C1 segment of cervical spinal cord (tissue), 14 donors: Measurements from ENCODE around the gene ARID1B.
A peak's percentile ranks its signal among the peaks of the same experiment; 100 is the strongest.

Source experiments
- DNase-seq, 14 donors: peaks; one replicate each; lab custom pipeline; 2025; lab: John Stamatoyannopoulos, UW

ARID1B gene

DNA sequence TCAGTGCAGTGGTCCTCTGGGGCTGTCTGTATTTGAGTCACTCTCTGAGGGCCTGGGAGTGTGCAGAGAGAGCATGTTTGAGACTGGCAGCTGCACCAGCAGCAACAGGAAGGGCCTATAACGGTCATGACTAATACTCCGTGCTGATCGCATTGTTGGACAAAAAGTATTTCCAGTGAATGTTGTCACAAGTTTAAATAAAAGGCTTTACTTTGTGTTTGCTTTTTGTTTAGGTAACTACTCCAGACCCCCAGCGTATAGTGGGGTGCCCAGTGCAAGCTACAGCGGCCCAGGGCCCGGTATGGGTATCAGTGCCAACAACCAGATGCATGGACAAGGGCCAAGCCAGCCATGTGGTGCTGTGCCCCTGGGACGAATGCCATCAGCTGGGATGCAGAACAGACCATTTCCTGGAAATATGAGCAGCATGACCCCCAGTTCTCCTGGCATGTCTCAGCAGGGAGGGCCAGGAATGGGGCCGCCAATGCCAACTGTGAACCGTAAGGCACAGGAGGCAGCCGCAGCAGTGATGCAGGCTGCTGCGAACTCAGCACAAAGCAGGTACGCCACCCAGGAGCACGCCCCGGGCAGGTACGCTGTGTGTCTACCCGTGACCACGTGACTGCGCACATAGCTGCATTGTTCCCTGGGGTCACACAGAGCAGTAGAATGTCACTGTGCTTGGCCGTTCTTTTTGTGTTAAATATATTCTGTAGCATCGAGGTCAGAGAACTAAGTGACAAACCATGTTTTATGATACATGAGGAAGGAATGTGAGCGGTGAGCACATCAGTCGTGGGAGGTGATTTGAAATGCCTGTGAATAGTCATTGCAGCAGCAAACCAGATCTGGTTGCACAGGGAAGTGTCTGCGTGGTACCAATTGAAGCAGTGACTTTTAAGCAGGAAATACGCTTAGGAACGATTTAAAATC, 371.5 kb downstream of the ARID1B start:
- peak in 12 of 14 donors; percentile 33 to 88 (median 58) for DNase-seq

DNA sequence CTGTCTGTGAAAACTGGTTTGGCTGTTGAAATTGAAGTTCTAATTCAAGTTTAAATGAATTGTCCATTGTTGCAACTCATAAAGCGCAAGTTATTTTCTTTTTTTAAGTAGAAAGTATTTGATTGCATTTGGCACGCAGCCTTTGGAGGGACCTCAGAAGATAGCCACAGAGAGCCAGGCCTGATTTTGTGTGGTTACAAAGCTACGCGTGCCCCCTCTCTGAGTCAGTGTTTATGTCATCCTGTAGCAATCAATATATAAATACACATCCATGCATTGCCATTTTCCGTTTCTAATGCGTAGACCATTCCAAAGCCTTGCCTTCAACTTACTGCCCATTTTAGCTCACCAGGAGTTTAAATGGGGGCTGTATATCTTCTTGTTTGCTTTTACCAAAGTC, 372.9 kb downstream of the ARID1B start:
- no peak for DNase-seq

DNA sequence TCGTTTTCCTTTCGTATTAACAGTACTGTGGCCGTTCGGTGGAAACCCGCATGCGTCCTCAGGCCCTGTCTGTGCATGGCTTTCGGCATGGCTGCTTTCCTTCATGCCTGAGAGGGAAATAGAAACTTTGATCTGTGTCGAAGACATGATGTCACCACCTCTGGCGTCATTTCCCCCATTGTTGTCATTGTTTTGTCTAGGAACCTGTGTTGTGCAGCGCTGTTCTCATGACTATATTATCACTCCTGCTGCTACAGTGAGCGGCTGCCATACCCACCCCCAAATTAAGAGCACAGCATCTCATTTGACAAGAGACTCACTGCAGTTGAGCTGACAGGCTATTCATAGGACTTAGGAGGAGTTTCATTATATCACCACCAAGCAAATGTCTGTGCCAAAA, 373.9 kb downstream of the ARID1B start:
- DNase-seq = no peak

DNA sequence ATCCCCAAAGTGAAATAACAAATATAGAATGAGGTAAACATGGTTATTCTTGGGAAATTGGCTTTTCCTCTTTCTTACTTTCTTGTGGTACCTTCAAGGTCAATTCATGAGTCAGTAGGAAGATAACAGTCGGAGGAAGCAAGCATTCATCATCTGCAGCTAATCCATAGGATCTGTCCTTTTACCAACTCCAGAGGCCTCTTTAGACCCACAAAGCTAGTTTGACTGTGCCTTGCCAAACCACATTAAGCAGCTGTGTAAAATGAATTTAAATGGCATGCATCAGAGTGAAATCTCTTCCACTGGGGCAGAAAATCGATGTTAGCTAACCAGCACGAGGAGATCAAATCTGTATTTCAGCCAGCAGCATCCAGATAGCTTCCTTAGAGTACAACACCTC, 374.8 kb downstream of the ARID1B start:
- no peak for DNase-seq

DNA sequence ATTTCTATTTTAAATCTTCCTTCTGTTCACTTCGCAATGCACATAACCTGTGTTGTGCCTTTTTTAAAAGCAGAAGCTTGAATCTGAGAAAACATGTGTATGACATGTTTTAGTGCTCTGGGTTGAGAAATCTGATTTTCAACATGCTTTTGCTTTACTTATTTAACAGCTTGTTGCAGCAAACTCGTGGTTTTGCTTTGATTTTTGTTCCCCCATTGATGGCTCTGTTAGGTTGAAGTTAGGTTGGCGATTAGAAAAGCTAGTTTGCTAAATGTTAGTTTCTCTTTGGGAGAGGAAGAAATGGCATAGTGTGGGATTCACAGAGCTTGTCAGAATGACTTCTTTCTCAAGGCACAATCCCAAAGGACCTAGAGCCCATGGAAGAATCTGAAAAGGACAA, 375.4 kb downstream of the ARID1B start:
- no peak for DNase-seq

DNA sequence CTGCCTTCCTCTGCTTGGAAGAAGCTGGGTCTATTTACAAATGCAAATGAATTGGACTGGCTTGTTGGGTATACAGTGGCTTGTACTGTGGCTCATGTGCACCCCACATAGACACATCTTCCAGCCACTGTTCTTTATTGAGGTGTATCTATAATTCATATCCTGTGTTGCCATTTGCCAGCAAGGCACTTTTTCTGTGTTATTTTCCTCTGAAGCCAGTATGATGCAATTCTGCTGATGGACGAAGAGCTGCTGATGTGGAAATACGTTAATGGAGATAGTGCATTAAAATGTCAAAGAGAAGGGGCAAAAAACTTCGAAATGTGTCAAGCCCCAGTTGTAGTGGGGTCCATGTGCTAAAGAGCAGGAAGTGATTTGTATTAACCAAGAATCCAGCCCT, 378.6 kb downstream of the ARID1B start:
- no peak for DNase-seq

DNA sequence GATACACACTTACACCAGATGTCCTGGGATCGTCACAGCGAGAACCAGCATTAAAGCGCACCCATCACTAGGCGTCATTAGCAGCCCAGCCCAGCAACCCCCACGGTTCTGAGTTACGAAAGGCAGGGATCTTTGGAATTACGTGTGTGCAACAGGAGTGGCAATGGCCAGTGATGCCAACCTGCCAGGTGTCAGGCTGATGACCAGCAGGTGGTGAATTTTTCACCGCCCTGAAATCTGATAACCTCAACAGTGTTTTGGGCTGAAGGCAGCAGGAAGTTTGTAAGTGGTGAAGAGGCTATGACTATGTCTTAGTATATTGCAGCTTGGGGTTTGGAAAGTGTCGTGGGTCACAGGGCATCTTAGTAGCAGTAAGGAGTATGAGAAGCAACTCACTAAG, 380.1 kb downstream of the ARID1B start:
- DNase-seq = no peak

DNA sequence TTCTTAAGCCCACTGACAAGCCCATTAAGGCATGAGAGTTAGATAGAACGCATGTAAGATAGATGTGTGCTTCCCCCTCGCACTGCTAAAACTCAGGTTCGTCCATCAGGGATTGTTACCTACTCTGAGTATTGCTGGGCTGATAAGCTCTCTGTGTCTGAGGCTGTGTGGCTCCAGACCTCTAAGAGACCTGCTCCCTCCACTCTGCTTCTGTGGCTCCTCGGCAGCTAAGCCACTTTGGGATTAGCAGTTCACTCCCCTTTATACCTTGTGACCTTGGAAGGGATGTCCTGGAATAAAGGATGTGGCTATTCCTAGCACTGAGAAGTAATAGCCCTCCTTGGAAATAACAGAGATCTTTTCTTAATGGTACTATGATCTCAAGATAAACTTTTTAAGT, 381.3 kb downstream of the ARID1B start:
- no peak for DNase-seq

DNA sequence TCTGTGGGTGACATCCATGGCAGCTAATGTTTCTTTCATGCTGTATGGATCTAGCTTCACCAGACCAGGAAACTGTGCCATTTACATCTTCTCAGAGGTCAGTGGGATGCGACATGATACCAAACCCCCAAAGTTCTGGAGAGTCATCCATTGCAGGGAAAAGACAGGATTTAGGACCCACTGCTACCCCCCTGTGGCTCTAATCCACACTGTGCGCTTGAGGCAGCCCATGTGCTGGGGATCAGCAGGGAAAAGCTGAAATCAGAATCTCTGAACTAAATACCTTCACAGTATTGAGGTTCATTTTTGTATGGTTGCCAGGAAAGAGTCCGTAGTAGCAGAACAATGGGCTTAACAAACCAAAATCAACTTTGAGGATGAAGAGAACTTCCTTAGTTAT, 381.7 kb downstream of the ARID1B start:
- no peak for DNase-seq

DNA sequence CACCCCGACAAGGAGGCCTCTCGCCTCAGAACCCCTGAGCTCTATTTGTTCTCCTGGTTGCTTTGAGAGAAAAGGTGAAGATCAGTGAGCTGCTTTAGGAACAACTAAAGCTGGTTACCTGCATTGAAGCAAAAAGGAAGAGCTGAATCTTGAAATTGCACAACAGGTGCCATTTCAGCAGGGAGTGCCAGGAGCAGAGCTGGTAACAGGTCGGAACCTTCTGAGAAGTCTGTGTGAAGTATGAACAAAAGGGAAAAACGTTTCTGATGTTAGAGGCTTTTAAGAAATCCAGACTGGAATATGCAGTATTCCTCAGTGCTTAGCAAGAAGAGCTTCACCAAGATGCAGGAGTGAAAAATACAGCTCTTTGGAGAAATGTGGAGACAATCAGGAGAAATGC, 382.2 kb downstream of the ARID1B start:
- no peak for DNase-seq

DNA sequence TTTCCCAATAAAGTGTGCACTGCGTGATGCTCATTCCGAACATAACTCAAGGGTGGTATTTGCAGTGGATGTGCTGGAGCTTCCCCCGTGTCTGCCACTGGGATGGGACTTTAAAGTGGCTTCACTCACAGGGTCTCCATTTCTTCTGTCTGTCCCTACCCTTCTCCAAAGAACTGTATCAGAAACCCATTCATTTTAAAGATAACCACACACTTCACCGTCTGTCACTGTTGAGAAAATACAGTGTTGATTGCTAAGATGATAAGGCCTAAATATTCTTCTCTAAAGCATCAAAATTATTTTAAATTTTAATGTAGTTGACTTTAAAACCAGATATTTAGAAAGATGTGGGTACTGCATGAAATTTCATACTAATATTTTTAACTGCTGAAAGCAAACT, 384.7 kb downstream of the ARID1B start:
- no peak for DNase-seq

DNA sequence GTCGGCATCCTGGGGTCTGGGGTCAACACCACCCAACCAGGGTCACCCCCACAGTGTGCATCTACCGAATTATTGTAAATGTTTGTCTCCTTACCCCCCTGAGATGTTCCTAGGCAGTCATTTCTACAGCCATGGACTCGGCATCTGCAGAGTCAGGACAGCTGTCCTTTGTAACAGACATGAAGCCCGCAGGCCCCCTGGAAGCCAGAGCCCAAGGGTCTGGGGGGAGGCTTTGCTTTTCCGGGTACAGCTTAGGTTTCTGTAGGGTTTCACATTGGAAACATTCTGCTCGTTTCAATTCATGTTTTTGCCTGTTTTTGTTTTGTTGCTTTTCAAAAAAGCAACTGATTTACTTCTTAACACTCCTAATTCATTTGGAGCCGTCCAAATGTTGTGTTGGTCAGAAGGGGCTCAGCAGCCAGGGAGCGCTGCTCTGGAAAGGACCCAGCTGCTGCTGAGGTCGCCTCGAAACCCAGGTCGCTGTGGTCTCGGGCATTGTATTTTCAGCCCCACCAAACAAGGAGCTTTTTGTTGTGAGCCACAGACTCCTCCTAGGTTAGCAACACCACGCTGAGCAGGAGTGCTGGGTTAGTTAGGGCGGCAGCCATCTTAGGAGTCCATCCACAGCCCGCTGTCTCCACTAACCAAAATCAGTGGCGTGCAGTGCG, 385.7 kb downstream of the ARID1B start:
- peak in 6 of 14 donors; percentile 20 to 45 (median 29) for DNase-seq

DNA sequence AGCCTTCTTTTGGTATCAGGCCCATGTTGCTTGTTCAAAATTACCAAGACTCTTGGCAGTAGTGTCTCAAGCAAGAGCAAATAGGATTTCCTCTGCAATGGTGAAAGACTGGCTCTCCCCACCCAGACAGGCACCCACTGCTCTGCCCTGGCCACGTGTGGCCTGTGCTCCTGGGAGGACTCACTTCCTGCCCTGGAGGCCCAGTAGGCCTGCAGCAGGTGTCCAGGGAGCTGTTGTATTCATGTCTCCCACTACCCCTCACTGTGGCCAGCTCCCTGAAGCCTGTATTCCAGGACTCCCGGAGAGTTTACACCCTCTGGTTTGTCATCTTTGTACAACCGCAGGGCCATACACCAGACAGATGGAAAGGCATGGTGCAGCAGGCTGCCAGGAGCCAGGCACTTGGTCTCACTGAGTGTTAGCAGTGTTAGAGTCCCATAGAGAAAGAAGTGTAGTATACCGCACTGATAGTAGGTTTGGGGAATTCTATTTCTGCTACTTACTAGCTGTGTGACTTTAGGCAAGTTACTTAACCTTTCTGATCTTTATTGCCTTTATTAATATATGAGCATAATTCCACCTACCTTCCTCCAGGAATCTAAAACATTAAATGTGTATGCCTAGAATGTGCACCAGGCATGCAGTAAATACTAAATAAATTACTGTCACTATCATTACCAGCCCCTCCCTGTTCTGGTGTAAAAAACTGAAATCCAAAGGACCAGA, 386.4 kb downstream of the ARID1B start:
- no peak for DNase-seq

DNA sequence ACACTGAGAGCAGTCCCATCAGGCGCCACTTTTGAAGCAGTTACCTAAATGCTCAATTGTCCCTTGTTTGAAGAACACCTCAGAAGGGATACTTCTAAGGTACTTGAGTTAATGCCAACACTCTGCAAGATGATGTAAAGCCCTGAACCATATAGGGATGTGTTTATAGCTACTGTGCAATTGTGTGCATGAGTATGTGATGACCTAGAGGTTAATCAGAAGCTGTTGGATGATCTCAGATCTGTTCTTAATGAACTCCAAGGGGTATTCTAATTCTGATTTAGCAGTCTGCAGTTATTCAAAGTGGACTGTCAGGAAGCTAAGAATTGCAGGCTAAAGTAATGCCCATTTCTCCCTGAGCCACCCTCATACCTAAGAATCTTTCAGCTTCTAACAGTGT, 387.8 kb downstream of the ARID1B start:
- DNase-seq = no peak

DNA sequence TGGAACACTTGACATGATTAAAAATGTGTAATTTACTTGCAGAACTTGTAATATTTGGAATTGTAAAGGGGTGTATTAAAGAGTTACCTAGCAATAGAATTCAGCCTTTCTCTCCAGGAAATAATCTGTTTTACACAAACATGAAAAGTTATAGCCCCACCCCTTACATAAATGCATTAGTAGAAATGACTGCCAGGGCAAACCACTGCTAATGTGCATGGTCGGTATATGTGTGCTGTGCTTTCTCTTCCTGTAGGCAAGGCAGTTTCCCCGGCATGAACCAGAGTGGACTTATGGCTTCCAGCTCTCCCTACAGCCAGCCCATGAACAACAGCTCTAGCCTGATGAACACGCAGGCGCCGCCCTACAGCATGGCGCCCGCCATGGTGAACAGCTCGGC, 389.6 kb downstream of the ARID1B start:
- no peak for DNase-seq

DNA sequence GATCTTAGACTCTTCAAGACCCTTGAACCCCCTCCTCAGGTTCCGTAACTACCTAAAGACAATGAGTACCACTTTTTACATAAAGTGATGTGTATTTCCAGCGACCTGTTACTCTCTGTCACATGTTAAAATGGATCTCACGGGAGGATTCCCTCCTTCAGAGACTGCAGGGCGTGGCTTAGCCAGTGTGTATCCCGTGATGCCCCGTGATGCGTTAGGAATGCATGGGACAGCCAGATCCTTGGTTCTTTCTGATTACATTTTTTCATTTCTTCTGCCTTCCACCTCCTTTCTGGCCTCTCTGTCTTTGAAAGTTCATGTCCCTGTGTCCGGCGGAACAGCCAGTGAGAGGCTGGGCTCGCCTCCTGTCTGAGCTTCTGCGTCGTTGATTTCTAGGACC, 390.7 kb downstream of the ARID1B start:
- DNase-seq = no peak

DNA sequence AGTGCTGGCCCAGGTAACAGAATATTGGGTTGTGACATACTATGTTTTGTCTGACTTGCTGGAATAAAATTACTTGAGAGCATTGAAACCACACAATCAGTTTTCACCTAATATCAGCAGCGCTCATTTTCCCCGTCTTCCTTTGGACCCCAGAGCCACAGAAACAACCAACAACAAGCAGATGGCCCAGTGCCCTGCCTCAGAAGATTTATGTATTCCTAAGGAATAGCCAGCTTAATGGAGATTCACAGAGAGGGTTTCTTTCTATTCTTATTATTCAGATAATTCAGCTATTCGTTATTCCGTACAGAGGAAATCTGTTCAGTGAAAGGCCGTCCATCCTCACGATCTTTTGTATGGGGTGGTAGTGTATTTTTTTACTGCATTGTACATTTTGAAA, 391.3 kb downstream of the ARID1B start:
- no peak for DNase-seq

DNA sequence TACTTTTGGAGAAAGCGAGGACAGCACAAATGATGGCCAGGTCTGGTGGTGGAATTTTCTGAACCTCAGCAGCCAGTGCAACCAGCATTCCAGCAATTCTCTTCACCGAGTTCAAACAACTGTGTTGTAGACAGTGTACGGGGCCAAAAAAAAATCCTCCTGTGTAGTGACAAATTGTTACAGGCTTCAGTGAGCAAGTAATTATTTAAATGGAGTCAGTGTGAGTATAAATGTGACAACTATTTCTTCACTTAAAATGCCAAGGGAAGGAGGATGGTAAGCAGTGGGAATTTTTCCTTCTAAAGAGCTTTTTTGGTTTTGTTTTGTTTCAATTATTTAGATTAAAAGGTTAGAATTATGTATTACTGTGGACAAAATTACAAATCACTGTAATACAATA, 392.0 kb downstream of the ARID1B start:
- no peak for DNase-seq

DNA sequence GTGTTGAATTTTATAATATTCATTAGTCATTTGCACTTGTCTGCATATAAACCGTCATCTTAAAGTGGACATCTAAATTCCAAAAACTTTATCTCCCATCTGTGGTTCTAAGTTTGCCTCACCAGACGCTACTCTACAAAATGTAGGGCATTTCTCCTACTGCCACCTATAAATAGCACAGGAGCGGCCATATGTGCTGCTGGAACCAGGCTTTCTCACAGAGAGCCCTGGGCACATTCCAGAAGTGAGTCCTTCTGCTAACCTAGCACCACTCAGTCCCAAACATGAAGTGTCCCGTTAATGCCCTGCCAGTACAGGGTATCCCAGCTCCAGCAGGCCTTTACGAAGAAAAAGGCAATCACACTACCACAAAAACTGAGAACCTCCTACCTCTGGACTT, 392.5 kb downstream of the ARID1B start:
- DNase-seq = peak in 2 of 14 donors; percentile 25 to 95

DNA sequence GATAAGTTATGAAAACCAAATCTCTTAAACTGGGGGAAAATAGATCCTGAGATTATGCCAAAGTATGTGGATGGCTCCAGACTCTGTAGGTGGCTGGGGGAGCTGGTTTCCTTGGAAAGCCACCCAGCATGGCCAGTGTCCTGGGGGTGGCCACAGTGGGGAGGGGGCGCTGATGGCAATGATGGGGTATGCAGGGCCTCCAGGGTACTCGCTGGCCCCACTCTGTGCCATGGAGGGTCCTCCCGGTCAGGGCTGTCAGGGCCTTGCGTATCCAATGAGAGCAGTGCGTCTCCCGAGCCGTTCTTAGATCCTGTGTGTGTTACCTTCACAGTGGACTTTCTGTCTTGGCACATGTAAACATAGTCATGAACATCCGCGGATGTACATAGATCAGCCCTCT, 393.4 kb downstream of the ARID1B start:
- DNase-seq = no peak

DNA sequence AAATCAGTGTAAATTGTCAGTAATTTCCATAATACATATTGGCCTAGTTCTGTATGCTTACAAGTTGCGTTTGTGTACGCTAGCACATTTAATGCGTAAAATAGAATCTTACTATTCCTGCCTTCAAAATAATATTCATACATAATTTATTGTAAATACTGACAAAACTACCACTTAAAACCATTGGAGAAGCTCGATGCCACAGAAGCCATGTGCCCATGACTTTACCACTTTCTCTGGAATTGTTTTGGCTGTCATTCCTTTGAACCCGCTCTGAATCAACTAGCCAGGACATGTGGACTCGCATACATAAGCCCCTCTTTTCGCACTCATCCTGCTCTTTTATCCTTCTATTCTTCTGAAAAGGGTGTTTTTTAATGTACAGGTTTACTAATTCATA, 394.6 kb downstream of the ARID1B start:
- DNase-seq = no peak

DNA sequence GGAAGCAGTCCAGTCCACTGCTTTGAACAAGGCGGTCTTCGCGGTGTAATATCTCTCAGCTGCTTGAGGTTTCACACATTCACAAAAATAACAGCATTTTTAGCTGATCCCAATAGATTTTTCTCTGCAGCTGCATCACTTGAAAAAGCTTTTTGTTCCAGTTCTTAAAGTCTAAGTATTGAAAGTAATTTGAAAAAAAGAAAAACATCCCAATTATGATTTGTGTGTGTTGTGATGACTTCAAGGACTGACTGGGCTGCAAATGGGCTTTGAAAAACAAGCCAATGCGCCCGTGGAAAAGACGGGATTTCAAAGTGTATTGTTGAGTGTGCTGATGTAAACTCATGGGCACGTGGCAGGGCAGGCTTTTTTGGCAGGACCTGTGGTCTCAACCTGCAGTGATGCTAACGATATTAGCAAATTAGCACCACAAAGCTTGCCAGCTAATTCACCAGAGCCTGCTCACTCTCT, 395.1 kb downstream of the ARID1B start:
- peak in 2 of 14 donors; percentile 6 to 62 for DNase-seq
